ENCODE data around the gene CPSF3. TPM values are rescaled to one million over a fixed set of nuclear protein-coding genes. Genes with fewer than 3 reads are reported as not detected.

CPSF3 gene
- 31.5 and 39.1 TPM in 2 replicates for total RNA-seq

GRCh38 chr2:9423100-9423921 lies at the start of gene CPSF3, which contains the start of gene ITGB1BP1:
Gene CPSF3 (plus strand): TSS chr2:9423654. CDS start chr2:9423774, 120 bp downstream.
Gene ITGB1BP1 (minus strand): TSS chr2:9423528. CDS start chr2:9418697, 4,831 bp downstream.

DNA sequence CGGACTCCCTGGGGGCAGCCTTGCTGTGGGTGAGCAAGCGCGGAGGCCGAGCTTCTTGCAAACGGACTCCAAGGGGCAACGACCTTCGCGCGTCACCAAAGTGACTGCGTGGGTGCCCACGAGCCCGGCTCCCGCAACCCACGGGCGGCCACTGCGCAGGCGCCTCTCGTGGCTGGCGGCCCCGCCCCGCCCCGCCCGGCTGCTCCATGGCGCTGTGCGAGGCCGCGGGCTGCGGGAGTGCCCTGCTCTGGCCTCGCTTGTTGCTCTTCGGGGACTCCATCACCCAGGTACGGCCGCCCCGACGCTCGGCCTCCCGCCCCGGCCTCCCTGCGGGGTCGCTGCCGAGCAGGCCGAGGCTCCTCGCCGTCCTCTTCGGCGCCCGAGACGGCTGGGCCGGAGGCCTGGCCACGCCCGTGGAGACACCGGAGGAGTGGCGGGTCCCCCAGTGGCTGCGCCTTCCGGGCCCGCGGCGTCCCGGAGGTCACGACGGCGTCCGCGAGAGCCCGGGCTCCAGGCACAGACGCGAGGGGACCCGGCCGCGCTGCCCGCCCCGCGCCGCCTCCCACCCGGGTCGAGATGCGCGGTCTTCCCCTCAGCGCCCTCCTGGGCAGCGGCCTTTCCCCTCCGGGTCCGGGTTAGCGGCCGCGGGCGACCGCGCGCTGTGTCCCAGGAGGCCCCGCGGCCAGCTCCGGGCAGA lies 51.1 kb downstream of the CPSF3 start, which contains the start of gene IAH1:
TSS of gene IAH1 (plus strand) at position 191 of the 697 bp plus-strand sequence. CDS start at position 207, 16 bp downstream.

Other genes with a start within 250 kb of the CPSF3 start
- 30.5 and 36.2 TPM in 2 replicates for gene ASAP2, start 216.8 kb upstream of the CPSF3 start, total RNA-seq
- gene ITGB1BP1, start 126 bp upstream of the CPSF3 start, total RNA-seq: 39.3 and 48.8 TPM in 2 replicates
- 25.5 and 37.4 TPM in 2 replicates for gene IAH1, start 50.9 kb downstream of the CPSF3 start, total RNA-seq
- gene ADAM17, start 132.2 kb downstream of the CPSF3 start, total RNA-seq: 55.7 and 60.2 TPM in 2 replicates
- gene YWHAQ, start 207.3 kb downstream of the CPSF3 start, total RNA-seq: 130 and 150 TPM in 2 replicates